CD8-positive, alpha-beta memory T cell (primary cell): ENCODE data around the gene NIF3L1. TPM values are rescaled to one million over a fixed set of nuclear protein-coding genes. Genes with fewer than 3 reads are reported as not detected.

Experiments
- CTCF ChIA-PET: fragments of 350-600 bp; sonication (Branson Sonifier 250); formaldehyde crosslinking; loops from one replicate; lab custom pipeline; 2021; ENCODE audit warnings: antibody characterized with exemption; lab: Charles Lee
- POLR2A ChIA-PET: fragments of 350-600 bp; sonication (Branson Sonifier 250); formaldehyde crosslinking; loops from one replicate; lab custom pipeline; 2021; ENCODE audit warnings: antibody characterized with exemption; lab: Charles Lee
- DNase-seq, 5 donors: peaks; one replicate each; pipeline versions ENCODE4 v3.0.0 to v3.0.0-alpha.2; 2020 to 2022; ENCODE audit warnings: mixed read lengths in 1 of 5
- H3K27ac ChIP-seq: one replicate; pipeline ENCODE4 v1.7.0; 2013; ENCODE audit warnings: low read depth, mild to moderate bottlenecking, low read length, moderate library complexity
- H3K27me3 ChIP-seq: 2 replicates; pipeline ENCODE4 v1.7.0; 2013; ENCODE audit warnings: low read length, mild to moderate bottlenecking; ENCODE audit not compliant: insufficient read depth, poor library complexity, severe bottlenecking
- H3K36me3 ChIP-seq: 2 replicates; pipeline ENCODE4 v1.7.0; 2013; ENCODE audit warnings: mild to moderate bottlenecking, low read length, moderate library complexity; ENCODE audit not compliant: insufficient read depth
- H3K4me1 ChIP-seq: 2 replicates; pipeline ENCODE4 v1.7.0; 2013; ENCODE audit warnings: mild to moderate bottlenecking, low read length, moderate library complexity; ENCODE audit not compliant: insufficient read depth
- H3K4me3 ChIP-seq: 2 replicates; pipeline ENCODE4 v1.7.0; 2013; ENCODE audit warnings: mild to moderate bottlenecking, low read length
- H3K9me3 ChIP-seq: 2 replicates; pipeline ENCODE4 v1.7.0; 2013; ENCODE audit warnings: mild to moderate bottlenecking, low read length
- H3K27ac Mint-ChIP-seq, 8 donors: one replicate each; pipeline ENCODE4 v1.8.0; 2020 to 2021; ENCODE audit warnings: mixed read lengths in 8 of 8, mild to moderate bottlenecking in 6 of 8, inconsistent platforms in 3 of 8, moderate library complexity in 3 of 8
- H3K27me3 Mint-ChIP-seq, 2 donors: one replicate each; pipeline ENCODE4 v1.8.0; 2020 to 2021; ENCODE audit warnings: mixed read lengths in 2 of 2, mild to moderate bottlenecking in 1 of 2, moderate library complexity in 1 of 2
- H3K36me3 Mint-ChIP-seq, 3 donors: one replicate each; pipeline ENCODE4 v1.8.0; 2020 to 2021; ENCODE audit warnings: mixed read lengths in 3 of 3, inconsistent platforms in 1 of 3, mild to moderate bottlenecking in 1 of 3
- H3K4me1 Mint-ChIP-seq, 3 donors: one replicate each; pipeline ENCODE4 v1.8.0; 2020 to 2021; ENCODE audit warnings: mixed read lengths in 3 of 3, inconsistent platforms in 1 of 3, mild to moderate bottlenecking in 1 of 3
- H3K4me3 Mint-ChIP-seq, 7 donors: one replicate each; pipeline ENCODE4 v1.8.0; 2020 to 2021; ENCODE audit warnings: mixed read lengths in 7 of 7, mild to moderate bottlenecking in 6 of 7, moderate library complexity in 4 of 7, inconsistent platforms in 2 of 7
- H3K9me3 Mint-ChIP-seq, 5 donors: one replicate each; pipeline ENCODE4 v1.8.0; 2020 to 2022; ENCODE audit warnings: mixed read lengths in 5 of 5, mild to moderate bottlenecking in 3 of 5, moderate library complexity in 2 of 5, inconsistent platforms in 1 of 5
- polyA plus RNA-seq: library from polyadenylated mRNA; unstranded; fragments of 300-500 nt; fragmentation: Illumina TruSeq; gene quantifications from one replicate; pipeline ENCODE4 v1.2.3, GENCODE V29; 2021
- total RNA-seq, 2 experiments: library from RNA; stranded (reverse); gene quantifications; one replicate each; pipeline ENCODE4 v1.2.3, GENCODE V29; 2021

NIF3L1 gene, protein sequence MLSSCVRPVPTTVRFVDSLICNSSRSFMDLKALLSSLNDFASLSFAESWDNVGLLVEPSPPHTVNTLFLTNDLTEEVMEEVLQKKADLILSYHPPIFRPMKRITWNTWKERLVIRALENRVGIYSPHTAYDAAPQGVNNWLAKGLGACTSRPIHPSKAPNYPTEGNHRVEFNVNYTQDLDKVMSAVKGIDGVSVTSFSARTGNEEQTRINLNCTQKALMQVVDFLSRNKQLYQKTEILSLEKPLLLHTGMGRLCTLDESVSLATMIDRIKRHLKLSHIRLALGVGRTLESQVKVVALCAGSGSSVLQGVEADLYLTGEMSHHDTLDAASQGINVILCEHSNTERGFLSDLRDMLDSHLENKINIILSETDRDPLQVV
- total RNA-seq: 10 to 100 TPM; 25.7 to 32.0 TPM
- polyA plus RNA-seq: 18.3 TPM

- Histone ChIP-seq H3K4me3 (peak within 1 kb of the TSS; percentile 69), H3K9me3 (no peaks in the 10 kb centered on the region), H3K27me3 (no peaks in the 10 kb centered on the region), H3K36me3 (no peaks in the 10 kb centered on the region), H3K4me1 (peaks cover 25% of the 10 kb centered on the region), H3K27ac (peak within 1 kb of the TSS; percentile 92)
- peaks cover 0 to 8% of the 10 kb centered on the region in 2 donors for H3K27me3 Mint-ChIP-seq
- ChIA-PET CTCF (interaction anchor here (1.0 to 1.7 kb wide), 7 partner anchors 10 to 288 kb away, joined by 3 to 12 read pairs (median 5); partner anchors contain the start of gene CLK1), POLR2A (interaction anchor here (0.7 to 2.1 kb wide), 15 partner anchors 12 to 562 kb away, joined by 3 to 90 read pairs (median 5); partner anchors contain the start of genes BZW1, CASP10, CASP8 and CFLAR)
- H3K9me3 Mint-ChIP-seq: no peaks in the 10 kb centered on the region
- H3K4me1 Mint-ChIP-seq: peaks cover 45 to 66% (median 66%) of the 10 kb centered on the region in 3 donors
- H3K4me3 Mint-ChIP-seq: peak within 1 kb of the TSS; percentile 91 to 99 (median 96)
- peak within 1 kb of the TSS; percentile 98 to 100 (median 99) for H3K27ac Mint-ChIP-seq
- DNase-seq: peak; percentile 92 to 98 (median 95)
- H3K36me3 Mint-ChIP-seq: peaks cover 4 to 52% (median 11%) of the 10 kb centered on the region in 3 donors
Observed at GRCh38 chr2:200888704-200889625, at the start of gene NIF3L1, which contains the start of gene PPIL3. TSS of gene NIF3L1 (plus strand) at chr2:200889371. CDS start at chr2:200891944, 2,573 bp downstream. TSS of gene PPIL3 (minus strand) at chr2:200889077. CDS start at chr2:200887615, 1,462 bp downstream.

GRCh38 chr2:200839513-200839912 is 49.7 kb upstream of the NIF3L1 start:
- no peak overlapping the region for H3K27ac Mint-ChIP-seq
- Histone ChIP-seq H3K27me3 (no peaks in the 10 kb centered on the region), H3K36me3 (no peaks in the 10 kb centered on the region), H3K4me1 (no peaks in the 10 kb centered on the region), H3K27ac (no peak overlapping the region), H3K9me3 (peaks cover 4% of the 10 kb centered on the region), H3K4me3 (no peak overlapping the region)
- H3K4me1 Mint-ChIP-seq: no peaks in the 10 kb centered on the region
- POLR2A ChIA-PET: no interaction called here
- H3K36me3 Mint-ChIP-seq: peaks cover 0 to 20% (median 1%) of the 10 kb centered on the region in 3 donors
- DNase-seq: no peak
- no peak overlapping the region for H3K4me3 Mint-ChIP-seq
- CTCF ChIA-PET: interaction anchor here (0.8 kb wide), 1 partner anchor 9 kb away, joined by 3 read pairs; no protein-coding TSS in a partner anchor
- peaks cover 0 to 14% (median 12%) of the 10 kb centered on the region in 5 donors for H3K9me3 Mint-ChIP-seq
- H3K27me3 Mint-ChIP-seq: peaks cover 0 to 4% of the 10 kb centered on the region in 2 donors

- no peaks in the 10 kb centered on the region for H3K36me3 Mint-ChIP-seq
- Histone ChIP-seq H3K4me3 (no peak overlapping the region), H3K27ac (no peak overlapping the region), H3K9me3 (no peaks in the 10 kb centered on the region), H3K4me1 (no peaks in the 10 kb centered on the region), H3K27me3 (no peaks in the 10 kb centered on the region), H3K36me3 (no peaks in the 10 kb centered on the region)
- no peaks in the 10 kb centered on the region for H3K27me3 Mint-ChIP-seq
- no peak for DNase-seq
- H3K4me1 Mint-ChIP-seq: peaks cover 0 to 1% (median 0%) of the 10 kb centered on the region in 3 donors
- no peak overlapping the region for H3K27ac Mint-ChIP-seq
- ChIA-PET POLR2A (no interaction called here), CTCF (interaction anchor here (1.2 kb wide), 1 partner anchor 27 kb away, joined by 3 read pairs; no protein-coding TSS in a partner anchor)
- no peaks in the 10 kb centered on the region for H3K9me3 Mint-ChIP-seq
- H3K4me3 Mint-ChIP-seq: no peak overlapping the region
Observed at GRCh38 chr2:200843993-200844948, 44.9 kb upstream of the NIF3L1 start.

DNA sequence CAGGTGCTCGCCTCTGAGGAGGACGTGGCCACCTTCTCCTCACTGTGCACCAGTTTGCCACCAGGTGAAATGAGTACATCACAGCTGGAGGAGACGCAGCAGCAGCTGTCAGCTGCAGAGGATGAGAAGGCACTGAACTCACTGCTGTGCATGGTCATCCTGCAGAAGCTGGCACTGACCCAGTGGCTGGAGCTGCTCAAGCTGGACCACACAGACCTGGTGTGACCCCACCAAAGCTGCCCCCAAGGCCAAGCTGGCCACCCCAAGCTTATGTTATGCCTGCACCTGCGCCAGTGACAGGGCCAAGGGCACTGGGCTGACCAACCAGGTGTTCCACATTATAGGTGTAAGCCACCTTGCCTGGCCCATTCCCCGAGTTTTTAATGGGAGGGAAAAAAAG is 44.0 kb upstream of the NIF3L1 start:
- CTCF ChIA-PET: interaction anchor here (1.2 kb wide), 1 partner anchor 28 kb away, joined by 3 read pairs; no protein-coding TSS in a partner anchor
- Mint-ChIP-seq H3K27ac (no peak overlapping the region), H3K27me3 (no peaks in the 10 kb centered on the region), H3K4me1 (peaks cover 0 to 1% (median 0%) of the 10 kb centered on the region in 3 donors), H3K36me3 (peaks cover 0 to under 1% (median 0%) of the 10 kb centered on the region in 3 donors), H3K4me3 (no peak overlapping the region), H3K9me3 (no peaks in the 10 kb centered on the region)
- H3K9me3 ChIP-seq: no peaks in the 10 kb centered on the region
- H3K27me3 ChIP-seq: no peaks in the 10 kb centered on the region
- no peak overlapping the region for H3K27ac ChIP-seq
- DNase-seq: no peak
- no peak overlapping the region for H3K4me3 ChIP-seq
- POLR2A ChIA-PET: interaction anchor here (0.5 kb wide), 1 partner anchor 119 kb away, joined by 9 read pairs; no protein-coding TSS in a partner anchor
- no peaks in the 10 kb centered on the region for H3K4me1 ChIP-seq
- no peaks in the 10 kb centered on the region for H3K36me3 ChIP-seq

GRCh38 chr2:200845669-200846325 is 43.4 kb upstream of the NIF3L1 start:
- DNase-seq: no peak
- H3K27me3 ChIP-seq: no peaks in the 10 kb centered on the region
- CTCF ChIA-PET: interaction anchor here (1.8 kb wide), 1 partner anchor 18 kb away, joined by 5 read pairs; the partner anchor contains the start of gene CLK1
- peaks cover 0 to 2% of the 10 kb centered on the region in 2 donors for H3K27me3 Mint-ChIP-seq
- H3K27ac ChIP-seq: no peak overlapping the region
- no peak overlapping the region for H3K4me3 Mint-ChIP-seq
- no peaks in the 10 kb centered on the region for H3K4me1 ChIP-seq
- no peaks in the 10 kb centered on the region for H3K36me3 ChIP-seq
- peak overlapping the region in 1 of 8 donors; percentile 82 for H3K27ac Mint-ChIP-seq
- no peaks in the 10 kb centered on the region for H3K9me3 ChIP-seq
- no peaks in the 10 kb centered on the region for H3K9me3 Mint-ChIP-seq
- no peak overlapping the region for H3K4me3 ChIP-seq
- POLR2A ChIA-PET: interaction anchor here (0.7 kb wide), 1 partner anchor 42 kb away, joined by 6 read pairs; no protein-coding TSS in a partner anchor
- peaks cover 0 to 6% (median 4%) of the 10 kb centered on the region in 3 donors for H3K36me3 Mint-ChIP-seq
- H3K4me1 Mint-ChIP-seq: peaks cover 0 to 1% (median 0%) of the 10 kb centered on the region in 3 donors

DNA sequence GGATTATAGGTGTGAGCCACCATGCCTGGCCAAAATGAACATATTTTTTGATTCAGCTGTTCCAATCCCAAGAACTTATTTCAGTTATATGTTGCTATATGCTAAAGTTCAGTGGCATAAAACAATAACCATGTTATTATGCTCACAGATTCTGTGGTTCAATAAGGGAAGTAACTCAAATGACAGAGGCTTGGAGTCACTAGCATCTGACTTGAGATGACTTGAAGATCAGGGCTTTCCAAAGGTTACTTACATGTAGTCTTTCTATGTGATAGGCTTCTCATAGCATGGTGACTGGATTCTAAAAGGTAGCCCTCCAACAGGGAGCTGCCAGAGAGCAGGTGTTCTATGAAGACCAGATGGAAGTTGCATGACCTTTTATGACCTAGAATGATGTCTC is 41.9 kb upstream of the NIF3L1 start:
- CTCF ChIA-PET: interaction anchor here (1.8 kb wide), 1 partner anchor 17 kb away, joined by 5 read pairs; the partner anchor contains the start of gene CLK1
- H3K27ac Mint-ChIP-seq: no peak overlapping the region

More for the DNA sequence above, 41.9 kb upstream of the NIF3L1 start:
- Mint-ChIP-seq H3K4me3 (no peak overlapping the region), H3K9me3 (no peaks in the 10 kb centered on the region), H3K36me3 (peaks cover 2 to 21% (median 11%) of the 10 kb centered on the region in 3 donors), H3K27me3 (peaks cover 0 to 2% of the 10 kb centered on the region in 2 donors), H3K4me1 (peaks cover 0 to 8% (median 5%) of the 10 kb centered on the region in 3 donors)
- no peak overlapping the region for H3K27ac ChIP-seq
- H3K4me3 ChIP-seq: no peak overlapping the region
- DNase-seq: no peak
- no peaks in the 10 kb centered on the region for H3K9me3 ChIP-seq
- no peaks in the 10 kb centered on the region for H3K4me1 ChIP-seq
- peaks cover 11% of the 10 kb centered on the region for H3K36me3 ChIP-seq
- H3K27me3 ChIP-seq: no peaks in the 10 kb centered on the region
- POLR2A ChIA-PET: no interaction called here
